NCI-H1417 treated with DMSO at 0.1 percent for 48 hours (cell line): ENCODE data around the gene CHD5.

Source experiments
- DNase-seq: peaks from one replicate; lab custom pipeline; 2025; lab: John Stamatoyannopoulos, UW

The CHD5 gene

GRCh38 chr1:6098303-6099215 is 81.6 kb downstream of the CHD5 start:
- DNase-seq = no peak

- no peak for DNase-seq
Measured at GRCh38 chr1:6097824-6098223, 82.3 kb downstream of the CHD5 start.

GRCh38 chr1:6097117-6097595 is 83.0 kb downstream of the CHD5 start:
- DNase-seq = no peak

- DNase-seq = no peak
Measured at GRCh38 chr1:6096243-6097116, 83.6 kb downstream of the CHD5 start.

GRCh38 chr1:6095511-6096242 is 84.4 kb downstream of the CHD5 start:
- no peak for DNase-seq

GRCh38 chr1:6094801-6095505 is 85.2 kb downstream of the CHD5 start:
- DNase-seq = no peak

- DNase-seq = no peak
Measured at GRCh38 chr1:6094246-6094645, 85.9 kb downstream of the CHD5 start.

GRCh38 chr1:6093611-6094010 is 86.5 kb downstream of the CHD5 start:
- no peak for DNase-seq

GRCh38 chr1:6093071-6093470 is 87.0 kb downstream of the CHD5 start:
- no peak for DNase-seq

- no peak for DNase-seq
Measured at GRCh38 chr1:6092211-6092610, 87.9 kb downstream of the CHD5 start.

GRCh38 chr1:6091823-6092109 is 88.4 kb downstream of the CHD5 start:
- DNase-seq = no peak

GRCh38 chr1:6090996-6091822 is 88.9 kb downstream of the CHD5 start:
- DNase-seq = no peak

- DNase-seq = no peak
Measured at GRCh38 chr1:6090288-6090687, 89.8 kb downstream of the CHD5 start.

- DNase-seq = no peak
Measured at GRCh38 chr1:6088956-6089355, 91.2 kb downstream of the CHD5 start.

GRCh38 chr1:6087958-6088357 is 92.2 kb downstream of the CHD5 start:
- DNase-seq = no peak

- DNase-seq = no peak
Measured at GRCh38 chr1:6087377-6087772, 92.7 kb downstream of the CHD5 start.

- DNase-seq = no peak
Measured at GRCh38 chr1:6086762-6087376, 93.3 kb downstream of the CHD5 start.

- DNase-seq = no peak
Measured at GRCh38 chr1:6086358-6086757, 93.8 kb downstream of the CHD5 start.

- DNase-seq = no peak
Measured at GRCh38 chr1:6085666-6086065, 94.5 kb downstream of the CHD5 start.

GRCh38 chr1:6084781-6085495 is 95.2 kb downstream of the CHD5 start:
- no peak for DNase-seq
